OCI-LY1 (cell line): ENCODE measurements around the gene SRSF1.

Source experiments
- H2AFZ ChIP-seq: fragments of 200-600 bp; sonication (generic), shearing (Covaris generic); 2 replicates; pipeline ENCODE4 v1.6.0; 2014; ENCODE audit warnings: antibody characterized with exemption, mild to moderate bottlenecking, low read length
- H3F3A ChIP-seq: fragments of 200-600 bp; sonication (generic), shearing (Covaris generic); 2 replicates; pipeline ENCODE4 v1.6.0; 2014; ENCODE audit warnings: mild to moderate bottlenecking, antibody characterized with exemption, low read length, moderate library complexity; ENCODE audit not compliant: insufficient read depth
- H3K27ac ChIP-seq: fragments of 200-600 bp; sonication (generic); 2 replicates; pipeline ENCODE4 v1.5.1; 2014; ENCODE audit warnings: low read length, mixed run types, mild to moderate bottlenecking, low read depth; ENCODE audit not compliant: poor library complexity, severe bottlenecking
- H3K27me3 ChIP-seq: fragments of 200-600 bp; sonication (generic); 2 replicates; pipeline ENCODE4 v1.6.0; 2014; ENCODE audit warnings: antibody characterized with exemption, mild to moderate bottlenecking, low read length, moderate library complexity; ENCODE audit not compliant: insufficient read depth
- H3K36me3 ChIP-seq: fragments of 200-600 bp; sonication (generic); 2 replicates; pipeline ENCODE4 v1.6.1; 2014; ENCODE audit warnings: mild to moderate bottlenecking, antibody characterized with exemption, low read length, moderate library complexity, mixed read lengths; ENCODE audit not compliant: insufficient read depth
- H3K4me1 ChIP-seq: fragments of 200-600 bp; sonication (generic); 2 replicates; pipeline ENCODE4 v1.5.1; 2014; ENCODE audit warnings: mild to moderate bottlenecking, low read length, moderate library complexity; ENCODE audit not compliant: insufficient read depth, severe bottlenecking
- H3K4me2 ChIP-seq: fragments of 200-600 bp; sonication (generic), shearing (Covaris generic); 2 replicates; pipeline ENCODE4 v1.6.1; 2014; ENCODE audit warnings: low read length
- H3K4me3 ChIP-seq: fragments of 200-600 bp; sonication (generic); 2 replicates; pipeline ENCODE4 v1.5.1; 2014; ENCODE audit warnings: low read length, low read depth, mild to moderate bottlenecking, mixed read lengths; ENCODE audit not compliant: poor library complexity, severe bottlenecking
- H3K79me2 ChIP-seq: fragments of 200-600 bp; shearing (Covaris generic); 2 replicates; pipeline ENCODE4 v1.6.1; 2016; ENCODE audit warnings: mixed run types, low read length, mixed read lengths; ENCODE audit not compliant: insufficient read depth
- H3K9ac ChIP-seq: fragments of 200-600 bp; sonication (generic), shearing (Covaris generic); 2 replicates; pipeline ENCODE4 v1.6.1; 2014; ENCODE audit warnings: mild to moderate bottlenecking, low read length, mixed read lengths
- H3K9me2 ChIP-seq: fragments of 200-600 bp; sonication (generic), shearing (Covaris generic); 2 replicates; pipeline ENCODE4 v1.6.1; 2014; ENCODE audit warnings: low read depth, mild to moderate bottlenecking, low read length, mixed read lengths
- H3K9me3 ChIP-seq: fragments of 200-600 bp; shearing (Covaris generic); 2 replicates; pipeline ENCODE4 v1.6.1; 2014; ENCODE audit warnings: low read length, mixed read lengths
- H4K20me1 ChIP-seq: fragments of 200-600 bp; sonication (generic), shearing (Covaris generic); 2 replicates; pipeline ENCODE4 v1.6.0; 2016; ENCODE audit warnings: mild to moderate bottlenecking, low read length; ENCODE audit not compliant: insufficient read depth
- CTCF ChIP-seq: fragments of 200-600 bp; sonication (generic), shearing (Covaris generic); IDR thresholded peaks from 2 replicates; pipeline ENCODE4 v1.5.1; 2017; ENCODE audit warnings: mild to moderate bottlenecking, antibody characterized with exemption, low read length, moderate library complexity, mixed read lengths
- EZH2 ChIP-seq: fragments of 200-600 bp; sonication (generic), shearing (Covaris generic); IDR thresholded peaks from 2 replicates; pipeline ENCODE4 v1.8.0; 2017; ENCODE audit warnings: borderline replicate concordance, mixed run types, mild to moderate bottlenecking, antibody characterized with exemption, low read length, moderate library complexity, mixed read lengths

Gene SRSF1

GRCh38 chr17:57957120-57957850 is 49.8 kb downstream of the SRSF1 start:
- no peak overlapping the region for H3K4me2 ChIP-seq
- no peaks in the 10 kb centered on the region for H3K36me3 ChIP-seq
- H3K27me3 ChIP-seq: 0 out of 2 replicates have a peak, but pooled peaks cover 5% of the 10 kb centered on the region
- no peak overlapping the region for H2AFZ ChIP-seq
- TF ChIP-seq EZH2 (no peak), CTCF (no peak)
- no peak overlapping the region for H3K4me3 ChIP-seq
- no peaks in the 10 kb centered on the region for H4K20me1 ChIP-seq
- H3K9me3 ChIP-seq: no peaks in the 10 kb centered on the region
- H3F3A ChIP-seq: no peaks in the 10 kb centered on the region
- H3K79me2 ChIP-seq: no peaks in the 10 kb centered on the region
- no peak overlapping the region for H3K9ac ChIP-seq
- no peaks in the 10 kb centered on the region for H3K9me2 ChIP-seq
- no peak overlapping the region for H3K27ac ChIP-seq
- peaks cover 14% of the 10 kb centered on the region for H3K4me1 ChIP-seq

GRCh38 chr17:57956291-57957119 is 50.5 kb downstream of the SRSF1 start:
- Histone ChIP-seq H3K36me3 (no peaks in the 10 kb centered on the region), H4K20me1 (no peaks in the 10 kb centered on the region), H3K9me2 (no peaks in the 10 kb centered on the region), H3K4me3 (no peak overlapping the region), H3K9me3 (no peaks in the 10 kb centered on the region), H3K27me3 (0 out of 2 replicates have a peak, but pooled peaks cover 5% of the 10 kb centered on the region), H3K27ac (no peak overlapping the region), H2AFZ (no peak overlapping the region), H3K9ac (no peak overlapping the region), H3K4me1 (peaks cover 14% of the 10 kb centered on the region), H3K4me2 (peak overlapping the region; percentile 64; the same call in 1 of the 2 replicates), H3K79me2 (no peaks in the 10 kb centered on the region), H3F3A (no peaks in the 10 kb centered on the region)
- TF ChIP-seq EZH2: no peak
- TF ChIP-seq CTCF: no peak

GRCh38 chr17:57955183-57955931 is 51.7 kb downstream of the SRSF1 start, which contains the start of gene CUEDC1:
TSS of gene CUEDC1 (minus strand) at chr17:57955412. CDS start at chr17:57885564, 69,848 bp downstream.
- no peak within 1 kb of the TSS for H3K9ac ChIP-seq
- H3K9me3 ChIP-seq: no peaks in the 10 kb centered on the region
- peak within 1 kb of the TSS; percentile 45 for H3K4me3 ChIP-seq
- H3K9me2 ChIP-seq: no peaks in the 10 kb centered on the region
- no peak for TF ChIP-seq EZH2
- H3K4me1 ChIP-seq: peaks cover 21% of the 10 kb centered on the region
- no peaks in the 10 kb centered on the region for H3K27me3 ChIP-seq
- H3F3A ChIP-seq: no peaks in the 10 kb centered on the region
- H2AFZ ChIP-seq: no peak within 1 kb of the TSS
- H3K36me3 ChIP-seq: no peaks in the 10 kb centered on the region
- H3K4me2 ChIP-seq: peak within 1 kb of the TSS; percentile 64
- no peaks in the 10 kb centered on the region for H4K20me1 ChIP-seq
- H3K79me2 ChIP-seq: no peaks in the 10 kb centered on the region
- H3K27ac ChIP-seq: no peak within 1 kb of the TSS
